Astrocyte of the spinal cord (primary cell): ENCODE data around the gene KLHL36.
"Not testable (repeated sequence)": the region's sequence is repeated elsewhere in the genome, so short reads cannot be mapped to it uniquely, and the experiment has no call there.

Source experiments
- DNase-seq: peaks from one replicate; pipeline ENCODE4 v3.0.0; 2011; ENCODE audit warnings: low read depth, low spot score
- H3K4me3 ChIP-seq: 2 replicates; pipeline ENCODE4 v1.5.1; 2011; ENCODE audit warnings: low read depth, mild to moderate bottlenecking, low read length, moderate library complexity
- CTCF ChIP-seq: IDR thresholded peaks from 2 replicates; pipeline ENCODE4 v1.5.1; 2012; ENCODE audit warnings: low read depth, mild to moderate bottlenecking, low read length, inconsistent platforms
- in situ Hi-C: cut with HindIII; loops from 2 replicates; pipeline ENCODE4 v1.10.0; 2017; ENCODE audit warnings: low sequenced_read_pairs

The KLHL36 gene

GRCh38 chr16:84683691-84684591 is 35.6 kb downstream of the KLHL36 start:
- no peak for DNase-seq
- TF ChIP-seq CTCF = no peak
- H3K4me3 ChIP-seq = no peak overlapping the region
- in situ Hi-C loops = no loop called here

GRCh38 chr16:84684592-84684965 is 36.3 kb downstream of the KLHL36 start:
- no peak overlapping the region for H3K4me3 ChIP-seq
- no peak for TF ChIP-seq CTCF
- in situ Hi-C loops = no loop called here
- no peak for DNase-seq

GRCh38 chr16:84685210-84685609 is 36.9 kb downstream of the KLHL36 start:
- in situ Hi-C loops = no loop called here
- DNase-seq = no peak
- H3K4me3 ChIP-seq = no peak overlapping the region
- TF ChIP-seq CTCF = no peak

GRCh38 chr16:84686707-84687298 is 38.5 kb downstream of the KLHL36 start:
- DNase-seq = no peak
- in situ Hi-C loops = no loop called here
- no peak for TF ChIP-seq CTCF
- no peak overlapping the region for H3K4me3 ChIP-seq

GRCh38 chr16:84687715-84688114 is 39.4 kb downstream of the KLHL36 start:
- H3K4me3 ChIP-seq = no peak overlapping the region
- TF ChIP-seq CTCF = no peak
- peak; percentile 83 for DNase-seq
- in situ Hi-C loops = no loop called here

GRCh38 chr16:84688163-84688562 is 39.9 kb downstream of the KLHL36 start:
- DNase-seq, H3K4me3 ChIP-seq, in situ Hi-C loops: not testable (repeated sequence)

GRCh38 chr16:84689111-84689510 is 40.8 kb downstream of the KLHL36 start:
- DNase-seq = peak; percentile 87
- TF ChIP-seq CTCF = no peak
- in situ Hi-C loops = no loop called here
- H3K4me3 ChIP-seq = no peak overlapping the region
